NCI-H2029 treated with DMSO at 0.1 percent for 48 hours (cell line): ENCODE measurements around the gene ROBO4.

ENCODE experiments used
- DNase-seq: peaks from one replicate; lab custom pipeline; 2025; lab: John Stamatoyannopoulos, UW

ROBO4 gene

GRCh38 chr11:124840666-124841065, 57.0 kb downstream of the ROBO4 start:
- DNase-seq: no peak

GRCh38 chr11:124839972-124840621, 57.6 kb downstream of the ROBO4 start:
- DNase-seq: no peak

- DNase-seq: no peak
Observed at GRCh38 chr11:124839128-124839971, 58.3 kb downstream of the ROBO4 start.

GRCh38 chr11:124838805-124839127, 58.9 kb downstream of the ROBO4 start:
- DNase-seq: no peak

GRCh38 chr11:124837491-124837856, 60.2 kb downstream of the ROBO4 start:
- DNase-seq: no peak

GRCh38 chr11:124835918-124836317, 61.7 kb downstream of the ROBO4 start:
- DNase-seq: no peak

GRCh38 chr11:124834526-124835180, 63.0 kb downstream of the ROBO4 start:
- DNase-seq: no peak
